HG02884 (cell line): ENCODE data around the gene EPHB2.

Experiments used
- ATAC-seq: cut with Tn5 transposase; IDR thresholded peaks from one replicate; pipeline ENCODE4 v1.9.1; 2021; ENCODE audit warnings: mild to moderate bottlenecking, moderate library complexity; ENCODE audit not compliant: unreplicated experiment

EPHB2 gene

DNA sequence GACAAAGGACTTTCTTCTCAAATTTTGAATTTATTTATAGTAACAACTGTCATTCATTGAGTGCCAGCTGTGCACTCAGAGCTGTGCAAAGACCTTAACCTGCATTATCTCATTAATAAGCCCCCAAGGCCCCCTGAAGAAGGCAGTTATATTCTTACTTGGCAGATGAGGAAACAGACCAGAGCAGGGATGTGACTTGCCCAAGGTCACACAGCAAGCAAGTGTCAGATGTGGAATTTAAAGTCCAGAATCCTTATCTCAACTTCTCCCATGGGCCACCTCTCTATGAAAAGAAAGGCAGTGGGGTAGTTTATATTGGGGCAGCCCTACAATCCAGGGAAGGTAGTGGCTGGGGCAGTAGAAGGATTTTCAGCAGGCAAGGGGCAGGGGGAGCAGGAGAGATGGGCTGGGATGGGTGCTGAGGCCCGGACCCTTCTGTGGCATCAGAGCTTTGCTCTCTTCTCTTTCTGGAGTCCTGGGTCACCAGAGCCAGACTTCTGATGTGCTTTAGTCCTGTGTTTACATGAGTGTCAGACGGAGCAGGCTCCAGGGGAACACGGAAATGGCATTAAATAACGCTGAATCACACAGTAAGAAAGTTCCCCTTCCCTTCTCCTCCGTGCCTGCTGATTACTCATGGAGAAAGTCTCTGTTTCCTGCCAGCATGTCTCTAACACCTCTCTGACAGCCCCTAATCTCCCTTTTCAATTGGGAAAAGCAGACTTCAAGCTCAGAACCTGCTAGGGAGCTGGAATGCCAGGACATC is 39.5 kb downstream of the EPHB2 start:
- ATAC-seq = no peak

DNA sequence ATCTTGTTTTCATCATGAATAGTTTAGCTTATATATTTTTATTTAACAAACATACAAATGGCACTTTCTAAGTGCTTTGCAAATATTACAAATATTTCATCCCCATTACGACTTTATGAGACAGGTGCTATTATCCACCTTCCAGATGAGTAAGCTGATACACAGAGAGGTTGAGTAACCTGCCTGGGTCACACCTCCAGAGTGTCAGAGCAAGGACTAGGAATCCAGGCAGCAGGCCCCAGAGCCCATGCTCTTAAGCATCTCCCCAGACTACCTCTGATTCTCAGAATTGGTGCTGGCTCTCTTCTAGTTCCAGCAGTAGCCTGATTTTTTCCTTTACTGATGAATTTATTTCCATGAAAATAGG is 40.0 kb downstream of the EPHB2 start:
- no peak for ATAC-seq

DNA sequence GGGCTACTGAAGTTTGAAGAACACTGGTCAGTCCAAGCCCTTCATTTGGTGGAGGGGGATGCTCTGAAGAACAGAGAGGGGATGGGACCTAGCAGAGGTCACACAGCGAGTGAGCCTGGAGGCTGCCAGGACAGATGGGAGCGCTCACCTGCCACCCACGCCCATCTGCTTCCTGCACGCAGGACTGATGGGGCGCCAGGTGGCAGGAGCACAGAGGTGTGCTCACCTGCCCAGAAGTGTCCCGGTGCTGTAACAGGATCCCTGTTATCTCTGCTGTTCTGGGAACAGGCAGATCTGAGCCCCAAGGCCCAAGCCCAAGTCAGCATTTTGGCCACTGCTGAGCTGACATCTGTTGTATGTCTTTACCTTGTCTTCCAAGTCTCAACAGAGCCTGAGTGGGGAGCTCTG is 40.5 kb downstream of the EPHB2 start:
- no peak for ATAC-seq

DNA sequence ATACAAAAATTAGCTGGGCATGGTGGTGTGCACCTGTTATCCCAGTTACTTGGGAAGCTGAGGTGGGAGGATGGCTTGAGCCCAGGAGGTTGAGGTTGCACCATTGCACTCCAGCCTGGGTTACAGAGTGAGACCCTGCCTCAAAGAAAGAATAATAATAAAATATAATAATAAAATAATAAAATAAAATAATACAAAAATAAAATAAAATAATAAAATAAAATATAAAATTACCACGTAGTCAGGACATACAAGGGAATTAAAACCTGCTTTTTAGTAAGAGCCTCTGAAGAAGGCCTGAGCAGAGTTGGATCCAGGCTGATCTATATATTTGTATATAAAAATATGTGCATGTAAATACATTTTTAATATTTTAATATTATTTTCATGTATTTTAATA is 41.7 kb downstream of the EPHB2 start:
- ATAC-seq = no peak

DNA sequence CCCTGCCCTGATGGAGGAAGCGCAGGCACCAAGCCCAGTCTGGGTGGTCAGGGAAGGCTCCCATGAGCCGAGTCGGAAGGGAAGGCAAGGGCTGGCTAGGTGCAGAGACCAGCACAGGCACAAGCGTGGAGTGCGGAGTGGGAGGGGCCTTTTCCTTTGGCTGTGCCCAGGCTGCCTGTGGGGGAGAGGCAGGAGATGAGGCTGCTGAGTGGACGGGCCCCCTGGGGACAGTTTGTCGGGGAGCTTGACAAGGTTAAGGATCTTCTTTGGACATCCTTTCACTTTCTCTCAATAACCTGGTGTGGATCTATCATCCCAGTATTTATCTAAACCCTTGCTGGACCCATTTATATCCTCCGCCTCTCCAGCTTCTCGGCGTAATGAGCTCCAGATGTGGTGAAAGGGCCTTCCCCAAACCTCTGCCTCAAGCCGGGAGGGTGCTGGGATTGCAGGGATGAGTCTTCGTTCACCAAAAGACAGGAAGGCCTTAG is 42.9 kb downstream of the EPHB2 start:
- ATAC-seq = no peak

DNA sequence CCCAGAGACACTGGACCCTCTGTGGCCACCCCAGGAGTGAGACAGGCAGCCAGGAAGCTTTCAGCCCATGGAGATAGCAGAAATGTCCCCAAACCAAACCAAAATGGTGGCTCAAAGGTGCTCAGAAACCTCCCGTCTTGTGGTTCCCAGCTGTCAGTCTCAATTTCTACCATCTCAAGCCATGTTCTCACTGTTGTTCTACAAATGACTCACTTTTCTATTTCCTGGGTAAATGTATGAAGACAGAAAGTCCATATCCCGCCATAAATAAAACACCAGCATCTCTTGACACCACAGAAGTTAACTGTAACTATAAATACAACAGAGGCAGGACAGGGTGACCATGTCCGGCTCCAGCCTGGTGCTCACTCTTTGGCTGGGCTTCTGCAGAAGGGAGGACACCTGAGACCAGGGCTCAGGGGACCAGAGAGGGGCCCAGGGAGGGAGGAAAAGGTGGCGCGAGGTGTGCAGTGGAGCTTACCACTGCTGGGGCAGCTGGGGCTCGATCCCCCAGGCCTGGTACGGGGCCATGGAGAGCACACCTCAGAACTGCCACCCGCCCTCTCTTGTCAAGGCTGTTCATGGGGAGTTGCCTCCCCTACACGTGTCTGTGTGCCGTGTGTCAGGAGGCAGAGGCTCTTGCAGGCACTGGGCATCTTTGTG is 43.6 kb downstream of the EPHB2 start:
- ATAC-seq = no peak

DNA sequence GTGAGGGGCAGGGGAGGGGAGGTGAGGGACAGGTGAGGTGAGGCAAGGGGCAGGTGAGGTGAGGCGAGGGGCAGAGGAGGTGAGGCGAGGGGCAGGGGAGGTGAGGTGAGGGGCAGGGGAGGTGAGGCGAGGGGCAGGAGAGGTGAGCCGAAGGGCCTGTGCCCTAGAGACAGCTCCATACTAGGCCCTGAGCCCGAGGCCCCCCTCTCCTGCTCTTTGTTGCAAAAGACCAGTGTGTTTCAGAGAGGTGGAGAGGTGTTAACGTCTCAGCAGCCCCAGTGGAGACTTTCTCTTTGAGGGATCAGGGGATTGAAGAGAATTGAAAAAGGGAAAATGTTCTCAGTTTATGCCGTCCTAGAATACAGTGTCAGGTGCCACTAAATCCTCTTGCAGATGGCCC is 44.2 kb downstream of the EPHB2 start:
- ATAC-seq = no peak

DNA sequence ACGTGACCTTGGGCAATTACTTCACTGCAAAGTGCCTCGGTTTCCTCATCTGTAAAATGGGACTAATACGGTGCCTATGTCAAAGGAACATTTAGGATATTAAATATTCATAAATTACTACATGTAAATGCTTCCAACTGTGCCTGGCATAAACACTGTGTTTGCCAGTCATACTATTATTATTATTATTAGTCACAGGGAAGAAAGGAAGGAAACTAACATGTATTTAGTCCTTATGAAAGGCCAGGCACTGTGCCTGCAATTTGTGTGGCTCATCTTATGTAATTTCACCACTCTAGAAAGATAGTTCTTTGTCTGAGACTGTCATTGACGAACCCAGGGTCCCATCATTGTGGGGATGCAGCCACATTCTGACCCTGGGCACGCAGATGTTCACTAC is 45.0 kb downstream of the EPHB2 start:
- no peak for ATAC-seq

DNA sequence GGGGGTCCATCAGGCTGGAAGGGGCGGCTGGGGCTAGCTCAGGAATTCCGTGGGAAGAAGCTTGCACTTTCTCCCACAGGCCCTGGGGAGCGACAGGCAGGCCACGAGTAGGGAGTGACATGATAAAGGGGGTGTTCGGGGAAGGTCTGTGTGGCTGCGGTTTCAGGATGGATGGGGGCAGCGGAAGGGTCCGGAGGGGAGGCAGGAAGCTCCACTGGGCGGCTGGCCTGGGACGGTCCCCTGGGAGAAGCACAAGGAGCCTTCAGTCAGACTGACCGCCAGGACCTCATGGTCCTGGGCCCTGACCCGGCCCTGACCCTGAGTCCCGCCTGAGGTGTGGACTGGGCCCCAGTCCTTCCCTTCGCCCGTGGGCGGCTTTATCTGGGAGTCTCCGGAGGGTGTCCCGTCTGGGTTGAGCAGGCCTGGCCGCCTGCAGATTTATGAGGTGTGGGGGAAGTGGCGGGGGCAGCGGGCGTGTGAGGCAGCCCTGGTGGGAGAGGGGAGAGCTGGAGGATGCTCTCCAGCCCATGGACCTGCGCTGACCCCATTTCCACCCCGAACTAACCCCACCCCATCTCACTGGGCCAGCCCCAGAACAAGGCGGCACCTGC is 45.6 kb downstream of the EPHB2 start:
- ATAC-seq = no peak

DNA sequence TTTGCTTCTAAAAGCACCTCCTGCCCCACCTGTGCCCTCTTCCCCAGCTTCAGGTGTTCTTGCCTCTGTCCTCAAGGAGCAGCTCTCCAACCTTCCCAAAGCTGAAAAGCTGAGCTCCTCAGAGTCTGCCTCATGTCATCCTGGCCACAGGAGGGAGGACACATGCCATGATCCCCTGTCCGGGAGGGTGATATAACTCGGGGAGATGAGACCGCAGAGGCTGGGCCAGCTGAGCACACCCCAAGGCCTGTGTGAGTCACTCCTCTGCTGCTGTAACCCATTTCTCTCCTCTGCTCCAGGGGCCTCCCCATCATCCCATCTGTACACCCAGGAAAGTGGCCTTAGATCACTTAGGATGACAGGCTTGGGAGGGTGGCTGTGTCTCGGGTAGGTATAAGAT is 49.8 kb downstream of the EPHB2 start:
- ATAC-seq = no peak

DNA sequence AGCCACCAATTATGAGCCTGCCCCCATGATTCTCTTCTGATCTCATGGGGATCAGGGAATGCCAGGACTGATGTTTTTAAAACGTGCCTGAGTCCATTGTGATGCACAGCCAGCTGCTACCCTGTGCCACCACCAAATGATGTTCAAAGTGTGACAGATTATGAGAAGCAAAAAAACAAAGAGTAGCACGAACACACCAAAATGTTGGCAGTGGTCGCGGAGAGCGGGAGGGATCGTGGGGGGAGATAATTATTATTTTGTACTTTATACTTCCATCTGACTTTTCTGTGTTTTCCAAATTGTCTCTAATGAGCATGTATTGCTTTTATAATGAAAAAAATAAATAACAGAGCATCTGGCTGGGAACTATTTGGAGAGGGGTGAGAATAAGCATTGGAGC is 50.5 kb downstream of the EPHB2 start:
- no peak for ATAC-seq

DNA sequence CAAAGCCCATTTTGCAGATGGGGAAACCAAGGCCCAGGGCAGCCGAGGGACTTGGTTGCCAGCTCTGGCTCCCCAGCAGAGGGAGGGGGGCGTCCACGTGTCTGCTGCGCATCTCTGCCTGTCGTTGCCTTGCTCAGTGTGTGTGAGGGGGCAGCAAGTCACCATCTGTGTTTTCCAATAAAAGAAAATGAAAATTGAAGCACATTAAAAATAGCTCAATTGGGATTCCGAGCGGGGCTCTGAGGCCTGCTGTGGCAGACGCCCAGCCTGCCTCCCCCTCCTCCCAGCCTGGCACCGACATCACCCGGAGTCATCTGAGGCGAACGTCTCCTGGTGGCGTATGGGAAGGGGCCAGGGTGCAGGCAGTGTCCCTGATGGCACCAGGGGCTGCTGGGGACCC is 51.2 kb downstream of the EPHB2 start:
- ATAC-seq = no peak

DNA sequence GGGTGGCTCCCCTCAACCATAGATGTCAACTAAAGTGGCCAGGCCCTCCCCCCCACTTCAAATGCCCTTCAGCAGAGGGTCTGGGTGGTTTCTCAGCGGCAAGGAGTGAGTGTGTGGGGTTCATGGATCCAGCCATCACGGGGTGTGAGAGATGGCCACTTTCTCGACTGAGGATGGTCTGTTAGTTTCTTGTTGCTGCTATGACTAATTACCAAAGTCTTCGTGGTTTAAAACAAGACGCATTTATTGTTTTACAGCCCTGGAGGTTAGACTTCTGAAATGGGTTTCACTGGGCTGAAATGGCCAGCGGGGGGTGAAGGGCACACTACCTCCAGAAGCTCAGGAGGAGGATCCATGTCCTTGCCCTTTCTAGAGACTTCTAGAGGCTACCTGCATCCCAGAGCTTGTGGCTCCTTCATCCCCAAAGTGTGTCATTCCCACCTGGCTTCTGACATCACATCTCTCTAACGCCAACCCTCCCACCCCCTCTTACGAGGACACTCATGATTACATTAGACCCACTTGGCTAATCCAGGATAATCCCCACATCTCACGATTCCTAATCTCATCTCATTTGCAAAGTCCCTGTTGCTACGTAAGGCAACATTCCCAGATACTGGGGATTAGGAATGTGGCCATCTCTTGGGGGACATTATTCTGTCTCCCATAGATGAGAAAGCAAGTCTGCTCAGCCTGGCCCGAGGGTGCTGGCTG is 53.0 kb downstream of the EPHB2 start:
- ATAC-seq = peak; percentile 48

DNA sequence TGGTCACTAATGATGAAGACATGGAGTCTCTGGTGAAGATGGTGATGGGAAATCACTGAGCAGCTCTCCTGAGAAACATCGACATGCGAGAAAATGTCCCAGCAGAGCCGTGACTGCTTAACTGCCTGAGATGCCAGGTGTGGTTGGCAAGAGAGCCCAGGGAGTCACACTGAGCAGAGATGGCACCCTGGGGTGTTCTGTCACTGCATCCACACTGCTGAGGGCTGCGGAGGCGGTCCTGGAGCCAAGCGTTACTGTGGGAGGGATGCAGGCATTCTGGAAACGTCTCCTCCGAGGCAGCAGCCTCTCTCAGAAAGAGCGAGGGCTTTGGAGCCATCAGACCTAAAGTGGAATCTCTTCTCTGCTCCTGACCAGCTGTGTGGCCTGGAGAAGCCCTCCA is 57.2 kb downstream of the EPHB2 start:
- no peak for ATAC-seq

DNA sequence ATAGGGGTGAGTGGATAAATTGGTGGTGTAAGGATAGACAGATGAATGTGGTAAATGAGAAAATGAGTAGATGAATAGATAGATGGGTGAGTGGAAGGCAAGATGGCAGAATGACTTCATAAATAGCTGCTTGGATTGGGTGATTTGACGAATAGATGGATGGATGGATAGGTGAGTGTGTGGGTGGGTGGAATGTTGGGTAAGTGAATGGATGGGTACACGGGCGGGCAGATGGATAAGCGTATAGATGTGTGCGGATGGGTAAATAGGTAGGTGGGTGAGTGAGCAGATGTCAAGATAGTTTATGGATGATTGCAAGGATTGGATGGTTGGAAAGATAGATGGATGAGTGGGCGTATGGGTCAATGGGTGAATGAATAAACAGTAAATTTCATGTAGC is 59.3 kb downstream of the EPHB2 start:
- no peak for ATAC-seq

DNA sequence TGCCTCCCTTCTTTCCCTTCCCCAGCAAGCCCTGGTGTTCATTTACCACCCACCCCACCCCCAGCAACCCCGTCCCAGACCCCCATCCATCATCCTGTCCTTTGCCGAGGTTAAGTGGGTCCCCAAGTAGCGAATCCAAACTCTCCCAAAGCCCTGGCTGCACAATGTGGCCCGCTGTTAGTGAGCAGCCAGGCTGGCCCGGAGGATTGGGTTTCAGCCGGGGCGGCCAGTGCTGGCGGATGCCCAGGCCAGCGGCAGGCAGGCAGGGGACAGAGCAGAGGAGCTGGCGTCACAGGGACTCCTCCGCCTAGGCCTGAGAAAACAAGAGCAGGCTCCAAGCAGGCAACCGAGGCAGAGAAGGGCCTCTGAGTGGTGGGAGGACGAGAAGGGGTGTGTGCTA is 61.4 kb downstream of the EPHB2 start:
- no peak for ATAC-seq

DNA sequence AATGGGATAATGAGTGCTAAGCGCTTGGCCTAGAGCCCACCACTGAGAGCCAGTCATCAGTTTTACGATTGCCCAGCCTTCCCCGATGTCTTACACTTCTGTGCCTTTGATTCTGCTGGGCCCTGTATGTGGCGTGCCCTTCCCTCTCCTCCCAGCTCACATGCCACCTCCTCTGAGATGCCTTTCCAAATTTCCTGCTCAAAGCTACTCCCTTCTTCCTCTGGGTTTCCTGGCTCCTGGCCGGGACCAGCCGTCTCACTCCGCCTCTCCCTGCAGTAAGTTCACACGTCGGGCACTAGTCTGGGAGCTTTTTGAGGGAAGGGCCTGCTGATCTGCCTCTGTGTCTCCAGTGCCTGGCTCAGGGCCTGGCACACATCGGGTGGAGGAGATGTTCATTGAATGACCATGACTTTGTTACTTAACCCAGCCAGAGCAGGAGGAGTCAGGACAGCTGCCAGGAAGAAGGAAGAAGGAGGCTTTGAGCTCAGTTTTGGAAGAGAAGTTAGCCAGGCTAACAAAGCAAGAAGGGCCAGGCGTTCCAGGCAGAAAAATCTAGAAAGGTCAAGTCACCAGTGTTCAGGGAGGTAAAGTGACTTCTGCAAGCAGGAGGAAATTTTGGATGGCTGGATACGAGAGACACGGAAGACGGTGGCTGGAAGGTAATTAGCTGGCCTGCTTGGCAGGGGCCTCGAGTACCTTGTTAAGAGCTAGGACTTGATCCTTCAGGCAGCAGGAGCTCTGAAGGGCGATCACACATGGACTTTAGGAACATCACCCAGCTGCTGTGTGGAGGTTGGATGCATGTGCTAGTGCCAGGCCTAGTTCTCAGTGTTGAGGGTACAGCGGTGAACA is 63.6 kb downstream of the EPHB2 start:
- no peak for ATAC-seq

DNA sequence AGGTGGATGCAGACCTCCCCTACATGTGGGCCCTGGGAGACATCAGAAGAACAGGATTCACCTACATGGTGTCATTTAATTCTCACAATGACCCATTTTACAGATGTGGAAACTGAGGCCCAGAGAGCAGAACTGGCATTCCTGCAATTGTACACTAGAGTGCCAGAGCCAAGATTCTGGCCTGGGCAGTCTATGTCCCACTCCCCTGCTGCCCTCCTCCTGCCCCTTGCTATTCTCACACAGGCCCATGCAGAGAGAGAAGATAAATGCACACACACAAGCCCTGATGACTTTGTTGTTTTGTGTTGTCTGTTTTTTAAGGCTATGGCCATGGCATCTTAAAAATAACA is 64.2 kb downstream of the EPHB2 start:
- ATAC-seq = no peak

DNA sequence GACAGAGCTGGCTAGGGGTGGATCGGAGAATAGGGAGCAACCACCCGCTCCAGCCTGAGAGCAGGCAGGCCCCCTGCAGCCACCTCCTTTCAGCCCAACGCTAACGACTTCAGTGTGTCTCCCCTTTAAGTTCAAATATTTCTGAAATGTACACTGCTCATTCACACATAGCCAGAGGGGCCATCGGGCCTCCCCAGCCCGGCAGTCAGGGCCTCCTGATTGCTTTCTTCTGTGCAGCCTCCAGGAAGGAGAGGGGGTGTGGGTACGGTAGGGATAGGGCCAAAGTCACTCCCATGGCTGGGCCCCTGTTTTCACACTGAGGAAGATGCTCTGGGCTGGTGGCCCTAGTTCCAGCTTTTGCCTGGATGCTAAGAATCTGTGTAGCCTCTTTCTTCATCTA is 64.8 kb downstream of the EPHB2 start:
- ATAC-seq = no peak

DNA sequence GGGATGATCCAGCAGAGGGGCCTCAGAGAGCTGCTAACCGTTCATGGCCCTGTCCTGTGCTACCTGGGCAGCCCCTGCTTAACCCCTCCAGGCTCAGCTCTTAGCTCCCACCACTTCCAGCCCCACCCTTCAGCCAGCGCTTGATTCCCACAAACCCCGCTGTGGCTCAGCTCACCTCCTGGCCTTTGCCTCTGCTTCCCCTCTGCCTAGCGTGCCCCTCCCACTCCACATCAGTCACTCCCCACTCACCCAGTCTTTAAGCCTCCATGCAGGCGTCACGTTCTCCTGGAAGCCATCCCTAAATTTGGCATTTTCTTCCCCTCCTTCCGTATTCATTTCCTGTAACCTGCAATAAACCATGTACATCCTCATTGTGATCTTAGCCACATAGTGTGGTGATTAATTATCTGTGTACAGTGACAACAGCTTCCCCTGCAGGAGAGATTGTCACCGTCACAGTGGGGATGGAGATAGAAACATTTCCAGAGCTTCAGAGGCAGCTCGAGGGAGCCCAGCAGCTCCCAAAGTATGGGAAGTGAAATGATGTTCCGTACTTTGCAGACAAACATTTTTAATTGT is 65.5 kb downstream of the EPHB2 start:
- ATAC-seq = no peak
